ENCODE measurements around the gene ALS2CL.

The ALS2CL gene

GRCh38 chr3:46699676-46700523, 6.4 kb upstream of the ALS2CL start:
- no peak overlapping the region for H3K27ac ChIP-seq
- TF ChIP-seq CTCF (conservative IDR thresholded peaks at IDR 0.05): no peak

- H3K27ac ChIP-seq: no peak overlapping the region
- no peak for TF ChIP-seq CTCF (conservative IDR thresholded peaks at IDR 0.05)
Measured at GRCh38 chr3:46695962-46696894, 2.7 kb upstream of the ALS2CL start.

- no peak overlapping the region for H3K27ac ChIP-seq
- TF ChIP-seq CTCF (conservative IDR thresholded peaks at IDR 0.05): peak; percentile 45
Measured at GRCh38 chr3:46695177-46695961, 1.9 kb upstream of the ALS2CL start.

- TF ChIP-seq CTCF (conservative IDR thresholded peaks at IDR 0.05): no peak
- H3K27ac ChIP-seq: no peak overlapping the region
Measured at GRCh38 chr3:46694520-46694919, 1.0 kb upstream of the ALS2CL start.

- TF ChIP-seq CTCF (conservative IDR thresholded peaks at IDR 0.05): no peak
- peak overlapping the region; percentile 59; the same call in 1 of the 2 replicates for H3K27ac ChIP-seq
Measured at GRCh38 chr3:46693892-46694226, 380 bp upstream of the ALS2CL start.

GRCh38 chr3:46692566-46692990, 901 bp downstream of the ALS2CL start:
- H3K27ac ChIP-seq: peak overlapping the region; percentile 59; the same call in 1 of the 2 replicates
- no peak for TF ChIP-seq CTCF (conservative IDR thresholded peaks at IDR 0.05)

Measured in VCaP (cell line).